MCF 10A (cell line): ENCODE data around the gene CAVIN3. TPM values are rescaled to one million over a fixed set of nuclear protein-coding genes. Genes with fewer than 3 reads are reported as not detected.

Source experiments
- BruUV-seq: library from RNA; stranded (reverse); fragments of 400-500 nt; replicated peaks from 2 replicates; lab custom pipeline; 2021; lab: Mats Ljungman, UMichigan
- CTCF ChIA-PET: fragments of 300-600 bp; sonication (Branson Sonifier 250); formaldehyde crosslinking; extraction: SDS; loops from one replicate; lab custom pipeline; 2021; ENCODE audit warnings: antibody characterized with exemption, inconsistent platforms; lab: Yijun Ruan, JAX
- POLR2A ChIA-PET: fragments of 300-600, 350-650 bp; sonication (Branson Sonifier 250); formaldehyde crosslinking; extraction: SDS; loops from one replicate; lab custom pipeline; 2020; ENCODE audit warnings: antibody characterized with exemption, inconsistent platforms; lab: Yijun Ruan, JAX
- DNase-seq: peaks from one replicate; pipeline ENCODE4 v3.0.0-alpha.2; 2018; ENCODE audit not compliant: unreplicated experiment
- H3K27ac Mint-ChIP-seq: one replicate; pipeline ENCODE4 v1.8.0; 2022; ENCODE audit warnings: mild to moderate bottlenecking, low read depth, mixed read lengths; ENCODE audit not compliant: unreplicated experiment
- H3K27me3 Mint-ChIP-seq: one replicate; pipeline ENCODE4 v1.8.0; 2022; ENCODE audit warnings: mixed read lengths; ENCODE audit not compliant: insufficient read depth, unreplicated experiment
- H3K36me3 Mint-ChIP-seq: one replicate; pipeline ENCODE4 v1.8.0; 2022; ENCODE audit warnings: mild to moderate bottlenecking, moderate library complexity, mixed read lengths; ENCODE audit not compliant: insufficient read depth, unreplicated experiment
- H3K4me1 Mint-ChIP-seq: one replicate; pipeline ENCODE4 v1.8.0; 2022; ENCODE audit warnings: mixed read lengths; ENCODE audit not compliant: insufficient read depth, unreplicated experiment
- H3K4me3 Mint-ChIP-seq: one replicate; pipeline ENCODE4 v1.8.0; 2022; ENCODE audit warnings: mild to moderate bottlenecking, moderate library complexity, mixed read lengths; ENCODE audit not compliant: unreplicated experiment
- H3K9me3 Mint-ChIP-seq: one replicate; pipeline ENCODE4 v1.8.0; 2022; ENCODE audit warnings: mixed read lengths; ENCODE audit not compliant: unreplicated experiment
- intact Hi-C: fragments of 100-400 bp; cut with micrococcal nuclease; formaldehyde crosslinking; loops from 2 replicates; pipeline ENCODE4 v1.14.1; 2022
- total RNA-seq: library from RNA; stranded (reverse); gene quantifications from 2 replicates; pipeline ENCODE4 v1.2.3, GENCODE V29; 2022
- TF ChIP-seq, protein P1 (sequence below): fragments of 200-600 bp; IDR thresholded peaks from one replicate; pipeline ENCODE4 v1.8.0; 2022; ENCODE audit warnings: antibody characterized with exemption, mild to moderate bottlenecking; ENCODE audit not compliant: unreplicated experiment

The CAVIN3 gene
- total RNA-seq, 1 experiment from 2014 or later = 69.9 TPM

DNA sequence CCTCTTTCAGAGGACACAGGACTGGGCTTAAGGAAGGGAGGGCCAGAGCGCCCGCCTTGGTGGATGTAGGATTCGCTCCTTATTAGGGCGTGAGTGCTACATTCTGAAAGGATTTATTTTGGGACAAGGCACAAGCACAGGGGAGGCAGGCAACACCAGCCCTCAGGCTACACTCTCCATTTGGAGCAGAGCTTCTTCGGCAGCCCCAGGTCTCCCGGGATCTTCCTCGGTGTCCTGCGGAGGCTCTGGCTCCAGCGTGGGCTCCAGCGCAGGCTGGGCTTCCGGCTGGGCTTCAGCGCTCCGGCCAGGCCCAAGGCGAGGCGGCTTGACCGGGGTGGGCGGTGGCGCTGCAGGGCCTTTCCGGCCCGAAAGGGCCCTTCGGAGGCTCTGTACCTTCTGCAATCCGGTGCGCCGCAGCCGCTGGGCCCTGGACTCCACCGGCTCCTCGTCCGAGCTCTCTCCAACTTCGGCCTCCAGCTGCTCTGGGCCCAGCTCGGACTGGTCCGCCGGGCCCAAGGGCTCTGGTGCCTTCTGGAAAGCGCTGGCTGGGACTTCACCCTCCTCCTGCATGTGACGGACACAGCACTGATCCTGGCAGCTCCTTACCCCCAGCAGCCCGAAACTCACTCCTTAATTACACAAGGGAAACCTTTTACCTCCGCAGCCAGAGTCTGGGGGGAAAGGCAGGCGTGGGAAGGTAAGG, 1.1 kb downstream of the CAVIN3 start:
- intact Hi-C loops = loop anchor here (1.0 kb wide), 1 partner anchor 34 kb away; no protein-coding TSS in a partner anchor
- Mint-ChIP-seq H3K4me3 (peak overlapping the region; percentile 86), H3K27me3 (no peaks in the 10 kb centered on the region), H3K9me3 (no peaks in the 10 kb centered on the region), H3K4me1 (peaks cover 36% of the 10 kb centered on the region), H3K27ac (peak overlapping the region; percentile 97), H3K36me3 (peaks cover 7% of the 10 kb centered on the region)
- peak; percentile 24 for DNase-seq
- ChIA-PET CTCF (interaction anchor here (0.6 to 17.9 kb wide), 15 partner anchors 11 to 1078 kb away, joined by 3 to 185 read pairs (median 4); no protein-coding TSS in a partner anchor), POLR2A (interaction anchor here (0.7 to 6.3 kb wide), 31 partner anchors 11 to 630 kb away, joined by 3 to 59 read pairs (median 4); partner anchors contain the start of genes APBB1, ARFIP2, FHIP1B and MRPL17)
- TSS peak; percentile 61 for BruUV-seq
- TF ChIP-seq, protein P1, sequence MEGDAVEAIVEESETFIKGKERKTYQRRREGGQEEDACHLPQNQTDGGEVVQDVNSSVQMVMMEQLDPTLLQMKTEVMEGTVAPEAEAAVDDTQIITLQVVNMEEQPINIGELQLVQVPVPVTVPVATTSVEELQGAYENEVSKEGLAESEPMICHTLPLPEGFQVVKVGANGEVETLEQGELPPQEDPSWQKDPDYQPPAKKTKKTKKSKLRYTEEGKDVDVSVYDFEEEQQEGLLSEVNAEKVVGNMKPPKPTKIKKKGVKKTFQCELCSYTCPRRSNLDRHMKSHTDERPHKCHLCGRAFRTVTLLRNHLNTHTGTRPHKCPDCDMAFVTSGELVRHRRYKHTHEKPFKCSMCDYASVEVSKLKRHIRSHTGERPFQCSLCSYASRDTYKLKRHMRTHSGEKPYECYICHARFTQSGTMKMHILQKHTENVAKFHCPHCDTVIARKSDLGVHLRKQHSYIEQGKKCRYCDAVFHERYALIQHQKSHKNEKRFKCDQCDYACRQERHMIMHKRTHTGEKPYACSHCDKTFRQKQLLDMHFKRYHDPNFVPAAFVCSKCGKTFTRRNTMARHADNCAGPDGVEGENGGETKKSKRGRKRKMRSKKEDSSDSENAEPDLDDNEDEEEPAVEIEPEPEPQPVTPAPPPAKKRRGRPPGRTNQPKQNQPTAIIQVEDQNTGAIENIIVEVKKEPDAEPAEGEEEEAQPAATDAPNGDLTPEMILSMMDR = no peak

DNA sequence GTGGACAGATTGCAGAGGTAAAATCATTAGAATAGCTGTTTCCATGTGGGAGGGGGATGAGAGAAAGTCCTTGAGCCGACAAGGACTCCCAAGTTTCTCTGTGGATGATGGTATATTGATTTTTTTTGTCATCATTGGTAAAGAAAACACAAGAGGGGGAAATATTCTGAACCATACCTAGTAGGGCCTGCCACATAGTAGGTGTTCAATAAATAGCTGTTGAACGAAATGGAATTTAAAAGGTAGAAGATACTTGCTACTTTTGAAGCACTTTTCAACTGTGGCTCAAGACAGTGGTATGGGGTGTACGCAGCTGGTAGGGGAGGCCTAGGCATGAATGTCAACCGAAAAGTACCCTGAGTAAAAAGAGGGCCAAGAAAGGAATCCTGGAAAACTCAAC, 2.1 kb downstream of the CAVIN3 start:
- peaks cover 36% of the 10 kb centered on the region for H3K4me1 Mint-ChIP-seq
- H3K36me3 Mint-ChIP-seq = peaks cover 7% of the 10 kb centered on the region
- TF ChIP-seq, protein P1 = no peak
- POLR2A ChIA-PET = interaction anchor here (0.7 to 6.3 kb wide), 5 partner anchors 68 to 301 kb away, joined by 3 to 59 read pairs (median 4); partner anchors contain the start of genes ARFIP2, FHIP1B, TIMM10B and TPP1
- no TSS peak for BruUV-seq
- no peak for DNase-seq
- H3K27me3 Mint-ChIP-seq = no peaks in the 10 kb centered on the region
- H3K4me3 Mint-ChIP-seq = peak overlapping the region; percentile 86
- intact Hi-C loops = no loop called here
- peak overlapping the region; percentile 97 for H3K27ac Mint-ChIP-seq
- no peaks in the 10 kb centered on the region for H3K9me3 Mint-ChIP-seq
- CTCF ChIA-PET = interaction anchor here (0.6 to 17.9 kb wide), 13 partner anchors 17 to 1029 kb away, joined by 3 to 185 read pairs (median 4); no protein-coding TSS in a partner anchor

DNA sequence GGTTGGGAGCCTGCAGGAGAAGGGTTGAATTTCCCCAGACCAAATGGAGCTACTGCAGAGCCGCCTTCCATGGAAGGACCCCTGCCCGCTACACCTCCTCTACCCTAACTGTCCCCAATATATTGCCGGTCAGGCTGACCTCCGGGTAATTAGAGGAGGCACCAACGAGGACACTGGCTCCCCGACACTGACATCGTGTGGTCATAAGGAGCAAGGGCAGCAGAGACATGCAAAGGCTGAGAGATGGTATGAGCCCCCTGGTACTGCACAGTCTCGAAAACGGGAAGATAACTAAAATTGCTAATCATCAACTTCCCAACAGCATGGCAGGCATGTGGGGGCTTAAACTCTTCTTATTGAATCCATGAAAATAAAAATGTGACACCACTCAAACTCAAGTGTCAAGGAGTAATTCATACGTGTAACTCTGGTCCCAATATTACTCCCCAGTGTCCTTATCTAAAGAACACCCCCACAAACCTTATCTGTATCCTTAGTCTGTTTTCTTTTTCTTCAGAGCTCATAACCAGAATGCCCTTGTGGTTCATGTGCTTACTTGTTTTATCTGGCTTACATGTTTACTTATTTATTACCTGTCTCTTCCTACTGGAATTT, 4.4 kb downstream of the CAVIN3 start:
- TF ChIP-seq, protein P1 = peak; percentile 80
- peak; percentile 73 for DNase-seq
- H3K4me1 Mint-ChIP-seq = peaks cover 18% of the 10 kb centered on the region
- H3K4me3 Mint-ChIP-seq = no peak overlapping the region
- no TSS peak for BruUV-seq
- intact Hi-C loops = loop anchor here (1.0 to 2.0 kb wide), 3 partner anchors 18 to 293 kb away; no protein-coding TSS in a partner anchor
- peaks cover 7% of the 10 kb centered on the region for H3K36me3 Mint-ChIP-seq
- no peaks in the 10 kb centered on the region for H3K9me3 Mint-ChIP-seq
- CTCF ChIA-PET = interaction anchor here (0.5 to 17.9 kb wide), 48 partner anchors 9 to 1342 kb away, joined by 3 to 185 read pairs (median 5); partner anchors contain the start of gene FHIP1B
- H3K27ac Mint-ChIP-seq = no peak overlapping the region
- H3K27me3 Mint-ChIP-seq = no peaks in the 10 kb centered on the region
- POLR2A ChIA-PET = interaction anchor here (0.9 to 1.4 kb wide), 3 partner anchors 47 to 81 kb away, joined by 3 to 6 read pairs (median 3); partner anchors contain the start of gene FHIP1B

DNA sequence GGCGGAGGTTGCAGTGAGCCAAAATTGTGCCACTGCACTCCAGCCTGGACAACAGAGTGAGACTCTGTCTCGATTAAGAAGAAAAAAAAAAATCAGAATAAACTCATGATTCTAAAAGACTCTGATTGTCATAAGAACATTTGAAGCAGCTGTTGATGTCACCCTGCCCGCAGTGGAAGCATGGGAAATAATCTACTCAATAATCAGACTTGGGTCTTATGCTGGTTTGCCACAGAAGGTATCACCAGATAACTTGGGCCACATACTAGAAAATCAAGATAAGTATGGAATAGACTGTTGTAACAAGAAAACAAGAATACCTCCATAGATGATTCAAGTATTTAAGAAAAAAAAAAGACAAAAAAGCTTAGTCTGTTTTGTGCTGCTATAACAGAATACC, 8.2 kb downstream of the CAVIN3 start:
- H3K4me3 Mint-ChIP-seq = no peak overlapping the region
- BruUV-seq = no TSS peak
- H3K4me1 Mint-ChIP-seq = no peaks in the 10 kb centered on the region
- no peaks in the 10 kb centered on the region for H3K36me3 Mint-ChIP-seq
- intact Hi-C loops = no loop called here
- no peaks in the 10 kb centered on the region for H3K9me3 Mint-ChIP-seq
- TF ChIP-seq, protein P1 = no peak
- no peak for DNase-seq
- peaks cover 15% of the 10 kb centered on the region for H3K27me3 Mint-ChIP-seq
- CTCF ChIA-PET = interaction anchor here (0.7 to 13.0 kb wide), 10 partner anchors 10 to 421 kb away, joined by 3 to 185 read pairs (median 4); no protein-coding TSS in a partner anchor
- H3K27ac Mint-ChIP-seq = no peak overlapping the region
- POLR2A ChIA-PET = no interaction called here
